HepG2 (cell line): ENCODE data around the gene TBC1D5. TPM values are rescaled to one million over a fixed set of nuclear protein-coding genes. Genes with fewer than 3 reads are reported as not detected.

ENCODE experiments used
- ATAC-seq: fragments of 200-7000 bp; cut with Tn5 transposase; 3 replicates; pipeline ENCODE4 v1.9.1; 2020; ENCODE audit warnings: mild to moderate bottlenecking, moderate library complexity
- BruUV-seq: library from RNA; stranded (reverse); fragments of 400-500 nt; replicated peaks from 2 replicates; lab custom pipeline; 2021; lab: Mats Ljungman, UMichigan
- CTCF ChIA-PET: fragments of 300-600 bp; formaldehyde crosslinking; extraction: SDS; loops from one replicate; lab custom pipeline; 2021; ENCODE audit warnings: low total read pairs, inconsistent platforms, low intra/inter-chr PET ratio; lab: Yijun Ruan, JAX
- POLR2A ChIA-PET: fragments of 350-600 bp; sonication (Branson Sonifier 250); formaldehyde crosslinking; loops from one replicate; lab custom pipeline; 2020; ENCODE audit warnings: antibody characterized with exemption, inconsistent platforms; lab: Yijun Ruan, JAX
- DNase-seq: peaks from one replicate; pipeline ENCODE4 v3.0.0-alpha.2; 2015; ENCODE audit warnings: low spot score
- FAIRE-seq: peaks from 3 replicates; lab custom pipeline; 2011; peaks lifted over from hg19 to GRCh38; lab: Jason Lieb, UNC
- H2AFZ ChIP-seq: one replicate; pipeline ENCODE4 v1.6.1; 2011; ENCODE audit warnings: low read length, inconsistent platforms
- H3K27ac ChIP-seq: fragments of 300-600 bp; 3 replicates; pipeline ENCODE4 v1.8.0; 2011; ENCODE audit warnings: mixed run types, mild to moderate bottlenecking, mixed read lengths, low read length, inconsistent platforms; ENCODE audit not compliant: insufficient read depth; ENCODE audit errors: extremely low read length
- H3K27me3 ChIP-seq, 2 experiments: fragments of 200-600 bp in 1 of 2; 2 replicates in 1 of 2; 3 replicates in 1 of 2; pipeline versions ENCODE4 v1.6.0 to v1.8.0; 2011; ENCODE audit warnings: low read length in 2 of 2, mild to moderate bottlenecking in 2 of 2, moderate library complexity in 2 of 2, inconsistent platforms in 1 of 2; ENCODE audit not compliant: insufficient read depth in 2 of 2, control insufficient read depth in 1 of 2
- H3K36me3 ChIP-seq, 2 experiments: fragments of 200-600 bp in 1 of 2; replicated peaks in 1 of 2; 2 replicates in 1 of 2; 3 replicates in 1 of 2; pipeline versions ENCODE4 v1.5.1 to v1.8.0; 2011; ENCODE audit warnings: low read length in 2 of 2, inconsistent platforms in 1 of 2; ENCODE audit not compliant: insufficient read depth in 2 of 2, control insufficient read depth in 1 of 2
- H3K4me1 ChIP-seq: 2 replicates; pipeline ENCODE4 v1.5.1; 2012; ENCODE audit warnings: low read length, inconsistent platforms; ENCODE audit not compliant: insufficient read depth
- H3K4me2 ChIP-seq: 2 replicates; pipeline ENCODE4 v1.6.0; 2011; ENCODE audit warnings: low read depth, low read length, inconsistent platforms
- H3K4me3 ChIP-seq, 3 experiments: fragments of 200-600 bp in 1 of 3; sonication (generic), shearing (Covaris generic) in 1 of 3; replicated peaks in 1 of 3; 2 replicates each; pipeline ENCODE4 v1.5.1; 2011 to 2016; ENCODE audit warnings: low read length in 3 of 3, inconsistent platforms in 2 of 3, low read depth in 2 of 3, mild to moderate bottlenecking in 2 of 3, control low read depth in 1 of 3, mixed read lengths in 1 of 3; ENCODE audit not compliant: insufficient read depth in 1 of 3
- H3K79me2 ChIP-seq: one replicate; pipeline ENCODE4 v1.6.1; 2011; ENCODE audit warnings: low read length, inconsistent platforms; ENCODE audit not compliant: insufficient read depth
- H3K9ac ChIP-seq: 2 replicates; pipeline ENCODE4 v1.6.0; 2011; ENCODE audit warnings: mild to moderate bottlenecking, low read depth, low read length, inconsistent platforms; ENCODE audit not compliant: insufficient read depth
- H3K9me3 ChIP-seq: 2 replicates; pipeline ENCODE4 v1.5.1; 2012; ENCODE audit warnings: mild to moderate bottlenecking, low read length
- H4K20me1 ChIP-seq: 2 replicates; pipeline ENCODE4 v1.6.0; 2011; ENCODE audit warnings: inconsistent platforms, mild to moderate bottlenecking, low read length, moderate library complexity; ENCODE audit not compliant: insufficient read depth
- CTCF ChIP-seq: sonication (generic); formaldehyde crosslinking; IDR thresholded peaks from 2 replicates; pipeline ENCODE4 v1.5.0; 2020; ENCODE audit warnings: mild to moderate bottlenecking, missing genetic modification reagents, moderate library complexity
- DR1 ChIP-seq: sonication (generic); formaldehyde crosslinking; IDR thresholded peaks from 2 replicates; pipeline ENCODE4 v1.8.0; 2021; ENCODE audit warnings: mild to moderate bottlenecking, missing genetic modification reagents, inconsistent platforms
- FOXP1 ChIP-seq, 2 experiments: fragments of 450-650 bp in 1 of 2; IDR thresholded peaks; 2 replicates each; pipeline ENCODE4 v1.6.1; 2017 to 2018; ENCODE audit warnings: antibody characterized with exemption in 1 of 2
- GABPA ChIP-seq, 2 experiments: IDR thresholded peaks; 2 replicates each; pipeline ENCODE4 v1.6.1; 2011 to 2016; ENCODE audit warnings: low read depth in 2 of 2, low read length in 1 of 2, missing biosample characterization in 1 of 2, missing genetic modification characterization in 1 of 2
- RAD21 ChIP-seq: fragments of 450-650 bp; formaldehyde crosslinking; IDR thresholded peaks from 2 replicates; pipeline ENCODE4 v1.5.0; 2020; ENCODE audit warnings: mild to moderate bottlenecking
- SMC3 ChIP-seq: IDR thresholded peaks from 2 replicates; pipeline ENCODE4 v1.6.1; 2011; ENCODE audit warnings: low read length, improper control_type of control experiment
- STAG1 ChIP-seq: sonication (generic); formaldehyde crosslinking; IDR thresholded peaks from 2 replicates; pipeline ENCODE4 v1.4.0; 2020; ENCODE audit warnings: missing genetic modification reagents
- TBP ChIP-seq: sonication (generic); formaldehyde crosslinking; IDR thresholded peaks from 2 replicates; pipeline ENCODE4 v1.5.0; 2020; ENCODE audit warnings: missing genetic modification reagents
- TCF12 ChIP-seq, 2 experiments: fragments of 450-650 bp in 1 of 2; sonication (generic) in 1 of 2; formaldehyde crosslinking in 1 of 2; IDR thresholded peaks; 2 replicates each; pipeline versions ENCODE4 v1.6.1 to v1.8.0; 2017 to 2022; ENCODE audit warnings: antibody characterized with exemption in 1 of 2, mild to moderate bottlenecking in 1 of 2, missing genetic modification reagents in 1 of 2, moderate library complexity in 1 of 2
- ZNF616 ChIP-seq: sonication (generic); formaldehyde crosslinking; IDR thresholded peaks from 2 replicates; pipeline ENCODE4 v1.5.0; 2020; ENCODE audit warnings: low read depth, mild to moderate bottlenecking, missing genetic modification reagents
- ZNF709 ChIP-seq: sonication (generic); formaldehyde crosslinking; IDR thresholded peaks from 2 replicates; pipeline ENCODE4 v1.5.0; 2020; ENCODE audit warnings: mild to moderate bottlenecking, missing genetic modification reagents
- WGBS: methylation state at CpG from one replicate; pipeline ENCODE4 v1.1.6; 2017; ENCODE audit warnings: low lambda C conversion rate; 5-methylcytosine and 5-hydroxymethylcytosine counted together
- in situ Hi-C: cut with HindIII; loops from 2 replicates; pipeline ENCODE4 v1.10.0; 2017; ENCODE audit warnings: low pct_unique_long_range_greater_than_20kb; ENCODE audit not compliant: extremely low pct_ligation_motif_present
- intact Hi-C: fragments of 100-400 bp; cut with micrococcal nuclease; formaldehyde crosslinking; loops from one replicate; pipeline ENCODE4 v1.10.0; 2022; ENCODE audit not compliant: unreplicated experiment
- polyA plus RNA-seq, 8 experiments: library from polyadenylated mRNA; depleted of rRNA in 3 of 8; stranded (reverse) in 7 of 8; unstranded in 1 of 8; fragments of >200 nt; fragmentation: Illumina TruSeq in 4 of 8; extraction: Trizol in 4 of 8; gene quantifications; 2 replicates each; pipeline versions ENCODE4 v1.2.1 to v1.2.3, GENCODE V29; 2011 to 2016; ENCODE audit warnings: low read depth in 4 of 8, missing spikeins in 1 of 8, mixed read lengths in 1 of 8; ENCODE audit not compliant: insufficient read depth in 1 of 8
- total RNA-seq, 5 experiments: library from RNA; depleted of rRNA; stranded (reverse); fragments of >200 nt; fragmentation: Illumina TruSeq; extraction: Trizol; gene quantifications; 2 replicates each; pipeline ENCODE4 v1.2.3, GENCODE V29; 2016; ENCODE audit warnings: low read depth in 1 of 5
- TF ChIP-seq, protein P1 (sequence below): IDR thresholded peaks from 2 replicates; pipeline ENCODE4 v1.6.1; 2016; ENCODE audit warnings: mild to moderate bottlenecking, missing biosample characterization, missing genetic modification reagents
- TF ChIP-seq, protein P2 (sequence below): sonication (generic); formaldehyde crosslinking; IDR thresholded peaks from 2 replicates; pipeline ENCODE4 v1.4.0; 2020; ENCODE audit warnings: missing genetic modification reagents
- TF ChIP-seq, protein P3 (sequence below): sonication (generic); formaldehyde crosslinking; IDR thresholded peaks from 2 replicates; pipeline ENCODE4 v1.5.0; 2020; ENCODE audit warnings: mild to moderate bottlenecking, missing genetic modification reagents

Gene TBC1D5
- total and polyA plus RNA-seq, 2 of the 13 experiments (the other 11 are each of a cell fraction or from before 2014, with no cell fraction given): 19.2 to 33.3 TPM

DNA sequence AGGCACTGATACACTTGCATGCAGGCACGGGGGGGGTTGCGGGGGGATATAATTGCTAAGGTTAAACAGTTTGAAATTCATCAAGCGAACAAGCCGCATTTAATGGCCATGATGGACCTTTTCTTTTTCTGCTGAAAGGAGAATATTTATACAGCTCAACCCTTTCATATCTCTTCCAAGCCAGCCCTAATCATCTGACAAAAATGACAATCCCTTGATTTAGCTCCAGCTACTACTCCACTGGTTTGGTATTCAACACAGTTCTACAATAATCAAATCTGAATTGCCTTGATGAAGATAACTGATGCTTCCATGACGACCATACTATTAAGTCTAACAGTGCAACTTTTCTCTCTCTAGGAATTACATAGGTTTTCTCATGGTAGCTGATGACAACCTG lies 482.7 kb downstream of the TBC1D5 start (continued):
- TF ChIP-seq, protein P1, sequence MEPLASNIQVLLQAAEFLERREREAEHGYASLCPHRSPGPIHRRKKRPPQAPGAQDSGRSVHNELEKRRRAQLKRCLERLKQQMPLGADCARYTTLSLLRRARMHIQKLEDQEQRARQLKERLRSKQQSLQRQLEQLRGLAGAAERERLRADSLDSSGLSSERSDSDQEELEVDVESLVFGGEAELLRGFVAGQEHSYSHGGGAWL (CRISPR knock-in tag): no peak
- no peak for TF ChIP-seq ZNF709 (CRISPR knock-in tag)
- no peak for TF ChIP-seq ZNF616 (CRISPR knock-in tag)
- TF ChIP-seq TBP (CRISPR knock-in tag): no peak

DNA sequence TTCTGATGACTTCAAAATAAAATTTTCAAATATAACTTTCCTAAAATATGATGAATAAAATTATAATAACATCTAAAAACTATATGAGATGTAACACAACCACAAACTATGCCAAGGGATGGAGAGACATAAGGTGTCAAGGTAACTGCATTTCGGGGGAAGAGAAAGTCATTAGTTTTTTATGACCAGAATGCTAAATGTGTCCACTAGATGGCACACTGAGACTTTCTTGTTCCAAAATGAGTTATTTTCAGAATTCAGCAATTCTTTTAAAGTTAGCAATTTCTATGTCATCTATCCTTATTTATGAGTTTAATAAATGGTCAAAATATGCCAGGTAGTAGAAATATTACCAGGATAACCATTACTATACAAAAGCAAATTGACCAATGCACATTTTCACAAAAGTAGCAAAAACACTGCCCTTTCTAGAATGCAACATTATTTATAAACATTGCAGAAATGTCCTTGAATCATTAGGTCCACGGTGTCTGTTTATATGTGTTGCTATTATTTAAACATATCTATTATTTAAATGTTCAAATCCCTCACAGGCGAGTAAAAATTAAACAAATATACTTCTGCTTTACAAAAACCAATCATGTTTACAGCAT lies 483.5 kb downstream of the TBC1D5 start:
- no peak overlapping the region for H3K4me2 ChIP-seq
- no TSS peak for BruUV-seq
- peak; percentile 67 for TF ChIP-seq STAG1
- TF ChIP-seq SMC3: peak; percentile 53
- TF ChIP-seq, protein P2, sequence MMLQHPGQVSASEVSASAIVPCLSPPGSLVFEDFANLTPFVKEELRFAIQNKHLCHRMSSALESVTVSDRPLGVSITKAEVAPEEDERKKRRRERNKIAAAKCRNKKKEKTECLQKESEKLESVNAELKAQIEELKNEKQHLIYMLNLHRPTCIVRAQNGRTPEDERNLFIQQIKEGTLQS (CRISPR knock-in tag): no peak
- no peak for TF ChIP-seq DR1 (CRISPR knock-in tag)
- TF ChIP-seq FOXP1 (IDR thresholded peaks at IDR 0.05): no peak
- no peak for TF ChIP-seq FOXP1 (CRISPR knock-in tag; IDR thresholded peaks at IDR 0.05)
- TF ChIP-seq, protein P3, sequence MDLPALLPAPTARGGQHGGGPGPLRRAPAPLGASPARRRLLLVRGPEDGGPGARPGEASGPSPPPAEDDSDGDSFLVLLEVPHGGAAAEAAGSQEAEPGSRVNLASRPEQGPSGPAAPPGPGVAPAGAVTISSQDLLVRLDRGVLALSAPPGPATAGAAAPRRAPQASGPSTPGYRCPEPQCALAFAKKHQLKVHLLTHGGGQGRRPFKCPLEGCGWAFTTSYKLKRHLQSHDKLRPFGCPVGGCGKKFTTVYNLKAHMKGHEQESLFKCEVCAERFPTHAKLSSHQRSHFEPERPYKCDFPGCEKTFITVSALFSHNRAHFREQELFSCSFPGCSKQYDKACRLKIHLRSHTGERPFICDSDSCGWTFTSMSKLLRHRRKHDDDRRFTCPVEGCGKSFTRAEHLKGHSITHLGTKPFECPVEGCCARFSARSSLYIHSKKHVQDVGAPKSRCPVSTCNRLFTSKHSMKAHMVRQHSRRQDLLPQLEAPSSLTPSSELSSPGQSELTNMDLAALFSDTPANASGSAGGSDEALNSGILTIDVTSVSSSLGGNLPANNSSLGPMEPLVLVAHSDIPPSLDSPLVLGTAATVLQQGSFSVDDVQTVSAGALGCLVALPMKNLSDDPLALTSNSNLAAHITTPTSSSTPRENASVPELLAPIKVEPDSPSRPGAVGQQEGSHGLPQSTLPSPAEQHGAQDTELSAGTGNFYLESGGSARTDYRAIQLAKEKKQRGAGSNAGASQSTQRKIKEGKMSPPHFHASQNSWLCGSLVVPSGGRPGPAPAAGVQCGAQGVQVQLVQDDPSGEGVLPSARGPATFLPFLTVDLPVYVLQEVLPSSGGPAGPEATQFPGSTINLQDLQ (CRISPR knock-in tag): no peak
- no peak for TF ChIP-seq TCF12 (IDR thresholded peaks at IDR 0.05)
- TF ChIP-seq TCF12 (CRISPR knock-in tag; IDR thresholded peaks at IDR 0.05): no peak
- no peak for TF ChIP-seq GABPA (IDR thresholded peaks at IDR 0.05; ENCODE audit: low read depth, low read length)
- TF ChIP-seq GABPA (CRISPR knock-in tag; IDR thresholded peaks at IDR 0.05; ENCODE audit: low read depth): no peak
- 0 out of 2 replicates have a peak, but pooled peaks have one; percentile 14 for TF ChIP-seq RAD21 (CRISPR knock-in tag)
- TF ChIP-seq CTCF (CRISPR knock-in tag): peak; percentile 68
- in situ Hi-C loops (loop anchor here (25.0 kb wide), 1 partner anchor 1128 kb away; no protein-coding TSS in a partner anchor), intact Hi-C loops (loop anchor here (1.0 to 5.0 kb wide), 3 partner anchors 65 to 583 kb away; no protein-coding TSS in a partner anchor)
- no peaks in the 10 kb centered on the region for H3K9me3 ChIP-seq
- FAIRE-seq (no peak), ATAC-seq (no peak), DNase-seq (peak; percentile 14)
- no peaks in the 10 kb centered on the region for H3K36me3 ChIP-seq
- no peaks in the 10 kb centered on the region; a peak in 1 of 5 replicates for H3K27me3 ChIP-seq
- H3K79me2 ChIP-seq: no peaks in the 10 kb centered on the region
- no peak overlapping the region for H2AFZ ChIP-seq
- no peaks in the 10 kb centered on the region for H3K4me1 ChIP-seq
- no peak overlapping the region for H3K9ac ChIP-seq
- no peak overlapping the region for H3K4me3 ChIP-seq
- 0 out of 2 replicates have a peak, but pooled peaks cover 2% of the 10 kb centered on the region for H4K20me1 ChIP-seq
- CTCF ChIA-PET: interaction anchor here (1.0 to 1.6 kb wide), 2 partner anchors 154 to 157 kb away, joined by 3 to 14 read pairs; no protein-coding TSS in a partner anchor
- no peak overlapping the region for H3K27ac ChIP-seq
- POLR2A ChIA-PET: no interaction called here
- WGBS: 42% methylated on average over 3 of the region's 3 CpGs
